HG02763 (cell line): Measurements from ENCODE around the gene SLC35F3.

Experiments
- ATAC-seq: cut with Tn5 transposase; IDR thresholded peaks from one replicate; pipeline ENCODE4 v1.9.1; 2021; ENCODE audit warnings: mild to moderate bottlenecking, moderate library complexity; ENCODE audit not compliant: unreplicated experiment

SLC35F3 gene

DNA sequence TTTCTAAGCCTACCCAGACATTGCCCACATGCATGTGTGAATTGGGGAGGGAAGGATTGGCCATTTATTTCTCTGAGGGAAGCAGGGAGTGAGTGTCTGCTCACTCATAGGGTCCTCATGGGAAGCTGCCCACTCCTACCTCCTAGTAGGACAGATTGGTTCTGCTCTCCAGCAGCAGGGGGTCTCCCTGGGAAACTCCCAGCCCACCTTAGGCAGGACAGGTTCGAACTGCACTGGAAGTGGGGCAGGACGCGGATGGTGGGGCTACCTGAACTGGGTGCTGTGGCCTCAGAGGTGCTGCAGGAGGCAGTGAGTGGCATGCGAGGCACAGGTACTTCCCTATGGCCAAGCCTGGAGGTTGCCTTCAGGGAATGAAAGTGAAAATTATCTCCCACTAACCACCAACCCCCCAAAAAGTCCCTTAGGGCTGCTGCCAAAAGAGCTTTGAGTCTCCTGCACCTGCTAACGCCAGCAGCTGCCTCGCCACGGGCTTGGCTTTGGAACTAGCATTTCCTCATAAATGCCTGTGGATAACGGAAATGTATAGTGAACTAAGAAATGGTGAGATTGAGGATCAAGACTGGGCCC lies 311.7 kb downstream of the SLC35F3 start:
- ATAC-seq: no peak

DNA sequence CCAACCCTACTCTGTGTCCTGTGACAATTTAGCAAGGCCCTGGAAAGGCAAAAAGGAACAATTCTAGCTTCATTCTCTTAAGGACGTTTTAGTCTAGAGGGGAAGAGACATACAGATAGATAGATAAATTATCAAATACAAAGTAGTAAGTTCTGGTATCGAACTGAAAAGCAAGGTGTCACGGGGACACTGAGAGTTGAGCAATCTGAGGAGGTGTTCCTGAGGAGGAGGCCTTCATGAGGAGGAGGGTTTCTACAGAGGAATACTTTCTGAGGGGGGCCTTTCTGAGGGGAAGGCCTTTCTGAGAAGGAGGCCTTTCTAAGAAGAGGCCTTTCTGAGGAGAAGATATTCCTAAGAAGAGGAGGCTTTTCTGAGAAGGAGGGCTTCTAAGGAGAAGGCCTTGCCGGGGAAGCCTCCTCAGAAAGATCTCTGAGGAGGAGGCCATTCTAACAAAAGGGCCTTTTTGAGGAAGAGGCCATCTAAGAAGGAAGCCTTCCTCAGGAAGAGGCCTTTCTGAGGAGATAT lies 312.9 kb downstream of the SLC35F3 start:
- no peak for ATAC-seq

DNA sequence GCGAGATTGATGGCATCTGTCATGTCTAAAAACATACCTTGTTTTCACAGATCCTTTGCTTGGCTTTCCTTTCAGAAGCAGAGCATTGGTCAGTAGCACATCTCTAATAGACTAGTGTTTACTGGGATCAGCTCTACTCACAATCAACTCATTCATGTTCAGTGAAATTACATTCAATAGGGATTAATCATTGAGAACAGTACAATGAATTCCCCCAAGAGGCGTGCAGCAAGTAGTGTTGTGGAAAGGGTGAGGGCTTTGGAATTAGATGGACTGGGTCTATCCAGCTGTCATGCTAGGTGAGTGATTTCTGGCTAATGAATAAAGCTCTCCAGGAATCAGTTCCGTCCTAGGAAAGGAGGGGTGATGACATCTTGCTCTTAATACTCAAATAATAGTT lies 313.6 kb downstream of the SLC35F3 start:
- no peak for ATAC-seq

GRCh38 chr1:234219711-234220110 lies 315.2 kb downstream of the SLC35F3 start:
- ATAC-seq: no peak

- no peak for ATAC-seq
Observed at GRCh38 chr1:234221601-234222000, 317.1 kb downstream of the SLC35F3 start.

- no peak for ATAC-seq
Observed at GRCh38 chr1:234222561-234223280, 318.2 kb downstream of the SLC35F3 start.

DNA sequence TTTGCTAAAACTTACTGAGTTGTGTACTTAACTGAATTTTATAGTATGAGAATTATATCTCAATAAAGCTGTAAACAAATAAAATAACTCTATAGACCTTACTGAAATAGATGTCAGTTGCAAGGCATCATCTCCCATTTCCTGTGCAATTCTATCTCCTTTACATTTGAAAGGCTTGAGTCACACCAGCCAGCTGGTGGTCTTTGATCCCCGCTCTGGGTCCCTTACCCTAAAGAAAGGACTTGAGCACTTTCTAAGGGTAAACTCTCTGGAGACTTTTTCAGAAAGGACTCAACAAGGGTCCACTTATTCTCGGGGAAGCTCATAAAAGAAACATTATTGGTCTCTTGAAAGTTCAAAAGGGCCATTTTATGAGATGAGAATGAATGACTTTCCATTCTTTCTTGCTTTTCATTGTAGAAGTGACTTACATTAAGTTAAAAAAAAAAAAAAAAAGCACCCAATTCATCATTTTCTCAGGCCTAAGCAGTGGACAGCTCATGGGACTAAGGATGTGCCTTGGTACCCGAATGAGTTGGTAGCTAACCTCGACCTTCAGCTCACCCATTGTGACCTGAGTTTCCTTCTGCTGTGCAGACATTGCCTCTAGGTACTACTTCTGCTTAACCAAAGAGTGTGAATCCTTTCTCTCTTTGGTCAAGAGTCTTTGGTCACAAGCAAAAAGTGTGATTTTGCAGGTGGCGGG lies 321.8 kb downstream of the SLC35F3 start:
- ATAC-seq: no peak

GRCh38 chr1:234226819-234227165 lies 322.3 kb downstream of the SLC35F3 start:
- ATAC-seq: no peak

DNA sequence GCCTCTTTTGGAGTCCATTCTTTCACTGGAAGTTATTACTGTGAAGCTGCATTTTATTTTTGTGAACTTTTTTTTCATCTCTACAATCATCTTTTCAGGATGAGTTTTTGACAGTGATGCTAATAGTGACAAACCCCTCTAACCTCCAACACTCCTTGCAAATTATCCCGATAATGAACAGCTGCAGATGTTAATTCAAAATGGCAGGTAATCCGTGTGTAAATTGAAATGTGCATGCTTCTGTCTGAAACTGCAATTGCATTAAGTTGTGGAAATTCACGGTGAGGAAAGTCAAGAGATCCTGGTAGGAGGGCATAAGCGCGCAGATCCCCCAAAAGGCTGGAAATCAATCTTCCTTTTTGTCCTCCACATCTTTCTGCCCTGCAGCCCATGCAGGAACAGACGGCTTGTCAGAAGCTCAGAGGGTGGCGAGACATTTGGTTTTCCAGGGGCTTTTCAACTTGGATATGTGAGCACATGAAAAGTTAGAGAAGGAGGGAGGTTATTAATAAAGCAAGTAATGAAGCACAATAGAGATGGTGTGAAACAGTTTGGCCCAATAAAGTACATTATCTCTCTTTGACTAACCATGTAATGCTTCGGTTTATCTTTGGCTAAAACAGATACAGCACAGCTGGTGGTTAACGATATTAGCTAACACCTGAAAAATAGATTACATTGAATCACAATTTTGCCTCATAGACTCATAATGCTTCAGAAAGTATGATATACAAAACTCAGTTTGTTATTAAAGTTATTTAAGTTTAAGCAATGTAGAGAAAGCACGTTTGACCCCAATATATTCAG lies 325.3 kb downstream of the SLC35F3 start:
- no peak for ATAC-seq

GRCh38 chr1:234230414-234230862 lies 326.0 kb downstream of the SLC35F3 start:
- no peak for ATAC-seq

DNA sequence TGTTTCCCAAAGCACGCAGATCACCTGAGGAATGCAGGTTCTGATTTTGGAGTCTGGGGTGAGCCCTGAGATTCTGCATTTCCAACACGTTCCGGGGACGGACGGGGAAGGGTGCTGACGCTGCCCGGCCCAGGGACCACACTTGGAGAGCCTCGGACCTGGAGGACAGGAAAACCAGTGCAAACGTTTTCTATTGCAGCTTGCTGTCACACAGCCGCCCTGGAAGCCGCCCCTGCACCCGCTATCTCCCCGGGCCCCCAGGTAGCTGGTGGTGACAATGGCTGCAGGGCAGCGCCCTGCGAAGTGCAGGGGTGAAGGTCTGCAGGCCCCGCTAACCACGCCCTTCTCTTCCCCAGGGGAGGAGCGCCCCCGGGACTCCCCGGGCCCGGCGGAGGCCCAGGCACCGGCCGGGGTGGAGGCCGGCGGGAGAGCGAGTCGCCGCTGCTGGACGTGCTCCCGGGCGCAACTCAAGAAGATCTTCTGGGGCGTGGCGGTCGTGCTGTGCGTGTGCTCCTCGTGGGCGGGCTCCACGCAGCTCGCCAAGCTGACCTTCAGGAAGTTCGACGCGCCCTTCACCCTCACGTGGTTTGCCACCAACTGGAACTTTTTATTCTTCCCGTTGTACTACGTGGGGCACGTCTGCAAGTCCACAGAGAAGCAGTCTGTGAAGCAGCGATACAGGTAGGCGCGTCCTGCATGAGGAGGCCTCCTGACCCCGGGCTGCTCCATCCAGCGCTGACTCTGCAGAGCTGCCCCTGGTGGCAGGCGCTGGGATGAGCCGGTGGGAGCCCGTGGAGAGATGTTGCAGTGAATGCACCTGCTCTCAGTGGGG lies 326.8 kb downstream of the SLC35F3 start:
- no peak for ATAC-seq

GRCh38 chr1:234231893-234232276 lies 327.4 kb downstream of the SLC35F3 start:
- no peak for ATAC-seq

DNA sequence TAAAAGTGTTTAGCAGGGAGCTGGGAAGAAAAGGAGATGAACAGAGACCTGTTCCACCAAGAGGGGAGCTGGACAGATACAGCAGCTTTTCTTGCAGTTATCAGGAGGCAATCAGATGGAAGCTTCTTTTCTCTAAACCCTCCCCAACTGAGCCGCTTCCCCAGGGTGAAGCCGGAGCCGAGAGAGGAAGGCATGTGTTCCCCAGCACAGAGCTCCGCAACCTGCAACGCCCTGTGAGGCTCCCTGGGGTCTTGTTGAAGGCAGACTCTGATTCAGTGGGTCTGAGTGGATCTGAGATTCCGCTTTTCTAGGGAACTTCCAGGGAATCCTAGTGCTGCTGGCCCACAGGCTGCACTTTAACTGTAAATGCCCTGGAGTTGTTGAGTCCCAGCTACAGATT lies 329.7 kb downstream of the SLC35F3 start:
- no peak for ATAC-seq

- no peak for ATAC-seq
Observed at GRCh38 chr1:234235434-234235881, 331.0 kb downstream of the SLC35F3 start.

DNA sequence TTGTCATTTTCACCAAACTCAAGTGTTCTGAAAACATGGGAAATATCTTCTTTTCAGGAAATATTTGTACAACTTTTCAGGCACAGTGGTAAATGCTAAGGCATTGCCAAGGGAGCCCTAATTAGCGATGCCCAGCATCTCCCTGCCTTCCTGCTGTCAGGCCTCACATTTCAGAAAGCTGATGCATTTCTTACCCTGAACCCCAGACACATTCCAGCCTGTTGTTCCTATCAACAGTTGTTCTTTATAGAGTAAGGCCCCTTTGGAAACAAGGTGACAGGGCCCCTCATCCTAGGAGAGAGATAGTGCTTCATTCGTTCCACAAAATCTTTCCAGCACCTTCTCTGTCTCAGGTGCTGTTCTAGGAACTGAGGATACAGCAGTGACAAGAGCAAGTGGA lies 332.9 kb downstream of the SLC35F3 start:
- no peak for ATAC-seq

DNA sequence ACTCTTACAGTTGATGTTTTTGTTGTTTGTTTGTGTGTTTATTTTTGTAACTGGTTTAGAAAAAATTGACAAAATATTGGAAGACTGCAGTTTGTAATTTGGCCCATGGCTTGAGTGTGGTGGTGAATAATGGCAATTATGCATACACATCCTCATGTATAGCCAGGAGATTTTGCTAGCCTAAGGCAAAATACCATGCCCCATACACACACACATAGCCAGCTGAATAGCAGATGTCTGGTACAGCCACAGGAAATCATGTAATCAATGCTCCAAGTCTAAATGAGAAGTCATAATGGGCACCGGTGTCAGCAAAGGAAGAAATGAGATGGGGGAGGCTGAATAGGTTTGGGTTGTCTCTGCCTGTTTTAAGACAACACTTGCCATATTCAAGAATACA lies 333.6 kb downstream of the SLC35F3 start:
- ATAC-seq: no peak

- no peak for ATAC-seq
Observed at GRCh38 chr1:234239515-234239914, 335.0 kb downstream of the SLC35F3 start.

DNA sequence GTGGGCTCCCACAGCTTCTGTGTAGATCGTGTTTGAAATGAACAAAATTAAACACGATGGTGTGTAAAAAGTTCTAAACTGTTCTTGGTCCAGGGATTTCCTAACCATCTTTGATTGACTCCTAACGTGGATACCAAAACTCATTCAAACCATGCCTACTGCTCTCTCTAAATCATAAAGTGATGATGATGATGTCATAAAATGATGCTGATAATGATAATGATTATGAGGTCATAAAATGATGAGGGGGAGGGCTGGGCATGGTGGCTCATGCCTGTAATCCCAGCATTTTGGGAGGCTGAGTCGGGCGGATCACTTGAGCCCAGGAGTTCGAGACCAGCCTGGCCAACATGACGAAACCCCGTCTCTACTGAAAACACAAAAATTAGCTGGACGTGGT lies 335.5 kb downstream of the SLC35F3 start:
- no peak for ATAC-seq

- no peak for ATAC-seq
Observed at GRCh38 chr1:234240680-234241079, 336.2 kb downstream of the SLC35F3 start.

DNA sequence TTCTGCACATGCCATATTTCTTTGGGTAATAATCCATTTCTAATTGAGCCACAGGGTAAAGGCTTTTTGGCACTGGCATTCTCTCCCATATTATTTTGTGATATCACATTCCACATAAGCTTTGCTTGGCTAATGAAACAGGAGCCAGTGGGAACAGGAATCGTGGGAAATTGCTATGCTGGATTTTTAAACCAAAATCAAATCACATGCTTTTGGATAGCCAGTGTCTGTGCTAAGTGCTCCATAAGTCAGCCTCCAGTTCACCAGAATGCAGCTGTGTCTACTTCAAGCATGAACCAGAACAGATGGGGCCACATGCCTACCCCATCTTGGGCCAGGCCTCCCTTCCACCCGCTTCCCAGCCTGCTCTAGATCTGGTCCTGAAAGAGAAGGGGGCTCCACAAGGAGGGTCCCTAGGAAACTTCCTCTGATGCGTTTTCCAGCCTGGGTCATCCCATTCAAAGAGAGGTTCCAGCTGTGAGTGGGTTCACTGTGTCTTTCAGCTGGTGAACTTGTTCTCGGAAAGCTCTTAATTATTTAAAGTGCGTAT lies 337.5 kb downstream of the SLC35F3 start:
- ATAC-seq: no peak
